GDM1 (cell line): ENCODE data around the gene SLC26A11.
A peak's percentile ranks its signal among the peaks of the same experiment; 100 is the strongest.
"Not testable (repeated sequence)": the region's sequence is repeated elsewhere in the genome, so short reads cannot be mapped to it uniquely, and the experiment has no call there.

ENCODE experiments used
- DNase-seq: peaks from one replicate; lab custom pipeline; 2025; lab: John Stamatoyannopoulos, UW

The SLC26A11 gene

DNA sequence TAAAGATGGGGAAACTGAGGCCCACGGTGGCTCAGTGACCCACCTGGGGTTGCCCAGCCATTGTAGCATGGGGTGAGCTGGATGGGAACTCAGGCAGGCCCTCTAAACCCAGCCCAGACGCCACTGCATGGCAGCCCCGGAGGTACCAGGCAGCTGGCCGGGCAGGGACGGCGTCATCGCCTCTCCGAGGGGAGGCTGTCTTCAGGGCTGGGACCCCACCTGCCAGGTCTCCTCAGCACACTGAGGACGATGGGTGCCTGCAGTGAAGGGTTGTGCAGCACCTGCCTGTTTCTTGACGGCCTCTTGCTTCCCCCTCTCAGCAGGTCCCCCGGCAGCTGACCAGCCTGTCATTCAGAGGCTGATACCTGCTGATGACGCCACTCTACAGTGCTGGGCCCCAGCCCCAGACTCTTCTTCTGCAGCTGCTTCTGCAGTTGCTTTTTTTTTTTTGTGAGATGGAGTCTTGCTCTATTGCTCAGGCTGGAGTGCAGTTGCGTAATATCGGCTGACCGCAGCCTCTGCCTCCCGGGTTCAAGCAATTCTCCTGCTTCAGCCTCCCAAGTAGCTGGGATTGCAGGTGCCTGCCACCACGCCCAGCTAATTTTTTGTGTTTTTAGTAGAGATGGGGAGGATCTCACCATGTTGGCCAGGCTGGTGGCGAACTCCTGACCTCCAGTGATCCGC, 65.2 kb downstream of the SLC26A11 start:
- no peak for DNase-seq

DNA sequence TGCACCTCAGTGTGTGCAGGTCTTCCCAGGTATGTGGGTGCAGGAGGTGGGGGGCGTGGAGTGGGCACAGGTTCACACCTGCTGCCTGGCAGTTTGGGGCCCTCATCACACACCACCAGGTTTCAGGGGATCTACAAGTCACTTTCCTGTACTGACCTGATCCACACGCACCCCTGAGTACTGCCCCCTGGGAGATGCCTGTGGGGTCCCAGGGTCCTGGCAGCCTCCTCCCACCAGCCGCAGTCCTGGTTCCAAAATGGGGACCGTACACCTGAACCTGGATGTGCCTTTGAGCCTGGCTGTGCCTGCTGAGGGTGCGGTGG, 66.4 kb downstream of the SLC26A11 start:
- DNase-seq: no peak

DNA sequence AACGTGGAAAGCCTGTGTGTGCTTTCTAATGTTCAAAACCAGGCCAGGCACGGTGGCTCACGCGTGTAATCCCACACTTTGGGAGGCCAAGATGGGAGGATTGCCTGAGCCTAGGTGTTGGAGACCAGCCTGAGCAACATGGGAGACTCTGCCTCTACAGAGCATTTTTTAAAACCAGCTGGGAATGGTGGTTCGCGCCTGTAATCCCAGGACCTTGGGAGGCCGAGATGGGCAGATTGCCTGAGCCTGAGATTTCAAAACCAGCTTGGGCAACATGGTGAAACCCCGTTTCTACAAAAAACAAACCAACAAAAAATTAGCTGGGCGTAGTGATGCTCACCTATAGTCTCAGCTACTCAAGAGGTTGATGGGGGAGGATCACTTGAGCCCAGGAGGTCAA, 66.8 kb downstream of the SLC26A11 start:
- no peak for DNase-seq

DNA sequence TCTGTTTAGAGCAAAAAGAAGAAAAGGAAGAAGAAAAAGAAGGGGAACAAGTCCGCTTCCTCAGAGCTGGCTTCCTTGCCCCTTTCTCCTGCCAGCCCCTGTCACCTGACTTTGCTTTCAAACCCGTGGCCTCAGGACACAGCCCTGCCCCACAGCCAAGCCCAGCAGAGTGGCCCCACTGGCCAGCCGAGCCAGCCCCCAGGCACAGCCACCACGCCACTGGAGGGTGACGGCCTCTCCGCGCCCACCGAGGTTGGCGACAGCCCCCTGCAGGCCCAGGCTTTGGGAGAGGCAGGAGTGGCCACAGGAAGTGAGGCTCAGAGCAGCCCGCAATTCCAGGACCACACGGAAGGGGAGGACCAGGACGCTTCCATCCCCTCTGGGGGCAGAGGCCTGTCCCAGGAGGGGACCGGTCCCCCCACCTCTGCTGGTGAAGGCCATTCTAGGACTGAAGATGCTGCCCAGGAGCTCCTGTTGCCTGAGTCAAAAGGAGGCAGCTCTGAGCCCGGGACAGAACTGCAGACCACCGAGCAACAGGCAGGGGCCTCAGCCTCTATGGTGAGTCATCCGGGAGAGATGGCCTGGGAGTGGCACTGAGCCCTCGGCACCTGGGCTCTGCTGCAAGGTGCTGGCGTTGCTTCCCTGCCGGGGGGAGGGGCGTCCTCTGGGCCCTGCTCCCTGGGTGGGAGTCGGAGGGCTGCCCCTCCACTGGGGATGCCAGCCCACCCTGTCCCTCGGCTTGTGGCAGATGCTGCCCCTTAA, 67.8 kb downstream of the SLC26A11 start:
- no peak for DNase-seq

DNA sequence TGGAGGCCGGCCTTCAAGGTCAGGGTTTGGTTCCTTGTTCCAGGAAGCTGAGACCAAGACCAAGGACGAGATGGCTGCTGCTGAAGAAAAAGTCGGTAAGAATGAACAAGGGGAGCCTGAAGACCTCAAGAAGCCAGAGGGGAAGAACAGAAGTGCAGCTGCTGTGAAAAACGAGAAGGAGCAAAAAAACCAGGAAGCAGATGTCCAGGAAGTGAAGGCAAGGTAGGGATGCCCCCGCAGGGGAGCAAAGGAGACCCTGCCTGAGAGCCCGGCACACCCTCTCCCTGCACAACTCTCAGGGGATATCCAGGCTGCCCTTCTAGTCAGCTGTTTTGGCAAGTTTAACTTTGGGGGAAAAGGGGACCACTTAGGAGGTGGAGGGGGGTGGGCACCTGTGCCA, 69.4 kb downstream of the SLC26A11 start:
- DNase-seq: peak; percentile 22

DNA sequence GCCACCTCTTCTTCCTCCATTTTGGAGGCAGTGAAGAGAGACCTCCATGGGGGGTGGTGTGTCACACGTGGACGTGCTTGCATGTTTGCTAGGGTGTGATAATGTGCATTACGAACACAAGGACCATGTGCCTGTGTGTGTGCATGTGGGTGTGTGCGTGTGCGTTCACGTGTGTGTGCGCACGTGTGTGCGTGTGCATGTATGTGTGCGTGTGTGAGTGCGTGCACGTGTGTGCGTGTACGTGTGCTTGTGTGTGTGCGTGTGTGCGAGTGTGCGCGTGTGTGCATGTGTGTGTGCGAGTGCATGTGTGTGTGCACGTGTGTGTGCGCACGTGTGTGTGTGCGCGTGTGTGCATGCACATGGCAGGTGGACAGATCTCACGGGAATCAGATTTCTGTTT, 69.9 kb downstream of the SLC26A11 start:
- no peak for DNase-seq

DNA sequence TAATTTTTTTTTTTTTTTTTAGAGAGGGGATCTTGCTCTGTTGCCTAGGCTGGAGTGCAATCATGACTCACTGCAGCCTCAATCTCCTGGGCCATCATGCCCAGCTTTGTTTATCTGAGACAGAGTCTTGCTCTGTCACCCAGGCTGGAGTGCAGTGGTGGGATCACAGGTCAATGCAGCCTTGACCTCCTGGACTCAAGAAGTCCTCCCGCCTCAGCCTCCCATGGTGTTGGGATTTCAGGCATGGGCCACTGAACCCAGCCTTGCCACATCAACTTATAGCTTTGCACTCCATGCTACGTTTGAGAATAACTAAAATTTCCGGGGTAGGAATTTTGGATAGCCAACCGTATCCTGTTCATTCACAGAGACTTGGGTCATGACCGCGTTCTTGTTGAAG, 71.0 kb downstream of the SLC26A11 start:
- DNase-seq: no peak

DNA sequence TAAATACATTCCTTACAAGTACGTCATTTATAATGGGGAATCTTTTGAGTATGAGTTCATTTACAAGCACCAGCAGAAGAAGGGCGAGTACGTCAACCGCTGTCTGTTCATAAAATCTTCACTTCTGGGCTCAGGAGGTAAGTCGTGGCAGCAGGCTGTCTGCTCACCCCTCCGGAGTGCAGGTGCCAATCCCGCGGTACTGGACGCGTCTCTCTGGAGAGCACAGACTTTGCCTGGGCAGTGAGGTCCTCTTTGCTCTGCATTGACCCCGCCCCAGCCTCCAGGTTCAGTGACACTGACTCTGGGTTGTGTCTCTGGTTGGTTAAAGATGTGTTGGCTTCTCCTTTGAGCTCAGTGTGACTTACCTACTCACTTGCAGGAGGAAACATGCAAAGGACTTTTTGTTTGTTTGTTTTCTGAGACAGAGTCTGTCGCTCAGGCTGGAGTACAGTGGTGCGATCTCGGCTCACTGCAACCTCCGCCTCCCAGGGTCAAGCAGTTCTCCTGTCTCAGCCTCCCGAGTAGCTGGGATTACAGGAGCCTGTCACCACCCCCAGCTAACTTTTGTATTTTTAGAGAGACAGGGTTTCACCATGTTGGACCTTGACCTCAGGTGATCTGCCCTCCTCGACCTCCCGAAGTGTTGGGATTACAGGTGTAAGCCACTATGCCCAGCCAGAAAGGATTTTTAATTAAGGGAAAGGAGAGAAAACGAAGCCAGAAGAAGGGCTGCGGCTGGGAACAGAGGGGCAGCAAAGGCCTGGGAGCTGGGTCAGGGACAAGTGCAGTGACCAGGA, 71.7 kb downstream of the SLC26A11 start:
- DNase-seq: no peak

DNA sequence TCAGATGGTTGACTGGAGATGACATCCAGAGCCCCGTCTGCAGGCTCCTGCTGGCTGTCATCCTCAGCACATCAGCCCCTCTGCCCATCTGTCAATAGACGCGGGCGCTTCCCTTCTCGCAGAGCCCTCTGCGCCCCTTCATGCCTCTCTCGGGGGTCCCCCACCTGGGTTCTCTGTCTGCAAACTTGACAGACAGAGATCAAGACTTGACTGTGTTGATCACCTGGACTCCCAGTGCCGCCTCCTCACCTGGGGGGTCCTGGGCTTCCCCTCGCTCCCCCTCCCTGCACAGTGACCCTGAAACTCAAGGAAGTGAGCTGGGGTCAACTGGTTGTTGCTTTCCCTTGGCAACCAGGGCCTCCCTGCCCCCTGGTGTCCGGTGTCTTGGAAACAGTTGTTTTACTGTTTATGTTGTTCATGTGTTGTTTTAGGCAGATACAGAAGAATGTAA, 72.3 kb downstream of the SLC26A11 start:
- no peak for DNase-seq

DNA sequence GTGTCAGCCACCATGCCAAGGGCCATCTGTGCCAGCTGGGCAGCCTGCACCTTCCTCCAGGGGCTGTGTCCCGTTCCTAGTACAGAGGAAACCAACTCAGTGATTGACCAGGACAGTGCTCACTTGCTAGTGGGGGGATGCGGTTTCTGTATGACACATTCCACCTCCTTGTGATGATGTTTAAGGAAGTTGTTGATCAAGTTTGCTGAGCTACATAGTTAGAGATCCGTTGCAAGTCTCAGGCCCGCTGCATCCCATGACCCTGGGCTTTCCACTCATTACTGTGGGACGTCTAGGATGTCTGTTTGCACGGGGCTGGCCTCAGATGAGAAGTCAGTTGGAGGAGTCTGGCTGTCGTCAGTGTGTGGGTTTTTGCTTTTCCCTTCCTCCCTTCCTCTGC, 74.0 kb downstream of the SLC26A11 start:
- no peak for DNase-seq

DNA sequence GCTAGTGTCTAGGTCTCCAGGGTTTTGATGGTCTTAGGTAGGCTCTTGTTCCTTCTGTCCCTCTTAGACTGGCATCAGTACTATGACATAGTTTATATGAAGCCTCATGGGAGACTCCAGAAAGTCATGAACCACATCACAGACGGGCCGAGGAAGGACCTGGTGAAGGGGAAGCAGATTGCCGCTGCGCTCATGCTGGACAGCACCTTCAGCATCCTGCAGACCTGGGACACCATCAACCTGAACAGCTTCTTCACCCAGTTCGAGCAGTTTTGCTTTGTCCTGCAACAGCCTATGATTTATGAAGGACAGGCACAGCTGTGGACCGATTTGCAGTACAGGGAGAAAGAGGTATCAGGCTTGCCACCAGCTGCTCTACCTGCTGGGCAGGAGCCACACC, 74.4 kb downstream of the SLC26A11 start:
- DNase-seq: no peak

DNA sequence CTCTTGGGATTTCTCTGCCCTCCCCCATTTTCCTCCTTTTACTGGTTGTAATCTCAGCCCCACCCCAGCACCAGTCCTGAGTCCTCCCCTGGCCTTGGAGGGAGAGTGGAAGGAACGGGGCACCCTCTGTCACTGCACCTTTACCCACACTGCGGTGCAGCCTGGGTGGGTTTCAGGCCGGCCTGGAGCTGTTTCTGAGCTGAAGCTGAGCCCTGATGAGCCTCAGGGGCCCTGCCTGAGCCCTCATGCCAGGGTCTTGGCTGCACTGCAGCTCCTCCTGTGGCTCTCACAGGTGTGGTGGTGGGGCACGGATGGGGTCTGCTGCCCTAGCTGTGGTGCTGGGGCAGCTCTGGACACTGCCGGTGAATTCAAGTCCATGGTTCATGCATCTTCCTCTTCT, 74.9 kb downstream of the SLC26A11 start:
- DNase-seq: no peak

DNA sequence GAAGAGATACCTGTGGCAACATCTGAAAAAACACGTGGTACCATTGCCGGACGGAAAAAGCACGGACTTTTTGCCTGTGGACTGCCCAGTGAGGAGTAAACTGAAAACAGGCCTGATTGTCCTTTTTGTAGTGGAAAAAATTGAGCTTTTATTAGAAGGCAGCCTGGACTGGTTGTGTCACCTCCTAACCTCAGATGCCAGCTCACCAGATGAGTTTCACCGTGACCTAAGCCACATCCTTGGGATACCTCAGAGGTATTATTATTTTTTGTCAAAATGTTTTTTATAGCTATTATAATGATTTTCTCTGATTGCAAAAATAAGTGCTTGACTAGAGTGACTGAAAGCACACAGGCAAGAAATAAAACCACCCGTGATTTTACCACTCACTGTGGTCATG, 75.3 kb downstream of the SLC26A11 start:
- no peak for DNase-seq

DNA sequence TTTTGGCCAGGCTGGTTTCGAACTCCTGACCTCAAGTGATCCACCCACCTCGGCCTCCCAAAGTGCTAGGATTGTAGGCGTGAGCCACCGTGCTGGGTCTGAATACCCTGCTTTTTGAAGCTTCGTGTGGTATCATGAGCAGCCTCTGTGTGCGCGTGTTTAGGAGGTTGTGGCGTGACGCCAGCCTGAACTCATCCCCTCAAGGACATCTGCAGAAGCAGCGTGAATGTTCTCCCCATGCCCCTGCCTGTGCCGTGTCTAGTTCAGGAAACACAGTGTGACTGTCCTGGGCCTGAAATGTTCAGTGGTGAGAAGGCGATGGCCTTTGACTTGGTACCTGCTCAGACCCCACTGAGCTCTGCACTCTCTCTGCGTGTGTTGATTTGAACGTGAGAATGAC, 76.0 kb downstream of the SLC26A11 start:
- DNase-seq: no peak

DNA sequence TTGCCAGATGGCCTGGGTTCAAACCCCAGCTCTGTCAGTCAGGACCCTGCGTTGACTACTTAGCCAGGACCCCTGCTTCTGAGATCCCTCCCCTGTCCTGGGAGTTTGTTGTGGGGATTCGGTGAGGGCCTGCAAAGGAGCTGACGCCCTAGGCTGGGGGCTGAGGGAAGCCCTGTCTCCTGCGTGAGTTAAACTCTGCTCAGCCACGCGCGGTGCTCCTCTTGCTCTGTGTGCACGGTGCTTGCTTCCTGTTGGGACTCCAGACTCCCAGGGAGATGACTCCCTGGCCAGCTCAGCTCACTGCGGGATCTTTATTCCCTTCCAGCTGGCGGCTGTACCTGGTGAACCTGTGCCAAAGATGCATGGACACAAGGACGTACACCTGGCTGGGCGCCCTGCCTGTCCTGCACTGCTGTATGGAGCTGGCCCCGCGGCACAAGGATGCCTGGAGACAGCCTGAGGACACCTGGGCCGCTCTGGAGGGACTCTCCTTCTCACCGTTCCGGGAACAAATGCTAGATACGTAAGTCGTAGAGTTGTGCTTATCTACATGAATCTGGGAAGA, 77.9 kb downstream of the SLC26A11 start:
- DNase-seq: no peak

DNA sequence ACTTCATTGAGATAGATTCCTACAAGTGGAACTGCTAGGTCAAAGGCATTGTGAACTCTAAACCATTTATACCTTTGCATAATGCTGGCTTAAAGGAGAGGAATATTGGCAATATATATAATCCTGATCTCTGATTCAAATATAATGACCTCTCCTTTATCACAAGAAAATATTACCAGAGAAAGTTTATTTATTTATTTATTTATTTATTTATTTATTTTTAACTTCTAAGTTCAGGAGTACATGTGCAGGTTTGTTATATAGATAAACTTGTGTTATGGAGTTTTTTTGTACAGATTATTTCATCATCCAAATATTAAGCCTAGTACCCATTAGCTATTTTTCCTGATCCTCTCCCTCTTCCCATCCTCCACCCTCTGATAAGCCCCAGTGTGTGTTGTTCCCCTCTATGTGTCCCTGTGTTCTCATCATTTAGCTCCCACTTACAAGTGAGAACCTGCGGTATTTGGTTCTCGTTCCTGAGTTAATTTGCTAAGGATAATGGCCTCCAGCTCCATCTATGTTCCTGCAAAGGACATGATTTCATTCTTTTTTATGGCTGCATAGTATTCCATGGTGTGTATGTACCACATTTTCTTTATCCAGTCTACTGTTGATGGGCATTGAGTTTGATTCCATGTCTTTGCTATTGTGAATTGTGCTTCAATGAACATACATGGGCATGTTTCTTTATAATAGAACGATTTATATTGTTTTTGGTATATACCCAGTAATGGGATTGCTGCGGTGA, 79.3 kb downstream of the SLC26A11 start:
- not testable (repeated sequence) for DNase-seq

DNA sequence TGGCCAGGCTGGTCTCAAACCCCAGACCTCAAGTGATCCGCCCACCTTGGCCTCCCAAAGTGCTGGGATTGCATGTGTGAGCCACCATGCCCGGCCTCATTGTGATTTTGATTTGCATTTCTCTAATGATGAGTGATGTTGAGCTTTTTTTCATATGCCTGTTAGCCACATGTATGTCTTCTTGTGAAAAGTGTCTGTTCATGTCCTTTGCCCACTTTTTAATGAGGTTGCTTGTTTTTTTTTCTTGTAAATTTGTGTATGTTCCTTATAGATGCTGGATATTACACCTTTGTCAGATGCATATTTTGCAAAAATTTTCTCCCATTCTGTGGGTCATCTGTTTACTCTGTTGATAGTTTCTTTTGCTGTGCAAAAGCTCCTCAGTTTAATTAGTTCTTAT, 80.5 kb downstream of the SLC26A11 start:
- DNase-seq: not testable (repeated sequence)
